Thyroid gland (tissue), 4 donors: ENCODE data around the gene AGT. TPM values are rescaled to one million over a fixed set of nuclear protein-coding genes. Genes with fewer than 3 reads are reported as not detected.

Experiments used
- DNase-seq, 2 donors: peaks; one replicate each; pipeline ENCODE4 v3.0.0-alpha.2; 2019
- H3K27ac ChIP-seq, 3 donors: fragments of 200-600 bp; sonication (generic); 1 replicate in 2 of 3; 2 replicates in 1 of 3; pipeline ENCODE4 v1.5.1; 2016 to 2019; ENCODE audit warnings: mild to moderate bottlenecking in 1 of 3, moderate library complexity in 1 of 3
- H3K27me3 ChIP-seq: fragments of 200-600 bp; sonication (generic); one replicate; pipeline ENCODE4 v1.5.1; 2019
- H3K36me3 ChIP-seq, 2 donors: fragments of 200-600 bp; sonication (generic); one replicate each; pipeline ENCODE4 v1.5.1; 2016 to 2019
- H3K4me1 ChIP-seq, 2 donors: fragments of 200-600 bp; sonication (generic); one replicate each; pipeline ENCODE4 v1.5.1; 2017 to 2019
- H3K4me3 ChIP-seq, 3 donors: fragments of 200-600 bp; sonication (generic); replicated peaks in 1 of 3; 1 replicate in 2 of 3; 2 replicates in 1 of 3; pipeline ENCODE4 v1.5.1; 2016; ENCODE audit warnings: mild to moderate bottlenecking in 1 of 3
- H3K9me3 ChIP-seq: fragments of 200-600 bp; sonication (generic); one replicate; pipeline ENCODE4 v1.5.1; 2017
- POLR2A ChIP-seq, 2 donors: fragments of 450-650 bp; IDR thresholded peaks; one replicate each; pipeline ENCODE4 v1.6.1; 2017; ENCODE audit warnings: antibody characterized with exemption in 2 of 2, mild to moderate bottlenecking in 2 of 2, moderate library complexity in 1 of 2
- WGBS, 2 donors: methylation state at CpG; one replicate each; pipeline ENCODE4 v1.1.5; 2017; 5-methylcytosine and 5-hydroxymethylcytosine counted together
- intact Hi-C: fragments of 100-400 bp; cut with DNase I; formaldehyde crosslinking; loops from one replicate; pipeline ENCODE4 v1.15.1; 2023
- total RNA-seq, 4 donors: library from RNA; depleted of rRNA; stranded (reverse); fragments of >200 nt; gene quantifications; one replicate each; pipeline ENCODE4 v1.2.3, GENCODE V29; 2016
- TF ChIP-seq, protein P1 (sequence below), 6 experiments: fragments of 200-600 bp in 3 of 6; fragments of 450-650 bp in 3 of 6; sonication (generic) in 3 of 6; IDR thresholded peaks; one replicate each; pipeline ENCODE4 v1.5.1; 2016 to 2019; ENCODE audit warnings: antibody characterized with exemption in 6 of 6, mild to moderate bottlenecking in 2 of 6, inconsistent platforms in 1 of 6, moderate library complexity in 1 of 6

Gene AGT
- total RNA-seq, 4 donors from 2014 or later: 4.0 to 14.4 (median 8.7) TPM

DNA sequence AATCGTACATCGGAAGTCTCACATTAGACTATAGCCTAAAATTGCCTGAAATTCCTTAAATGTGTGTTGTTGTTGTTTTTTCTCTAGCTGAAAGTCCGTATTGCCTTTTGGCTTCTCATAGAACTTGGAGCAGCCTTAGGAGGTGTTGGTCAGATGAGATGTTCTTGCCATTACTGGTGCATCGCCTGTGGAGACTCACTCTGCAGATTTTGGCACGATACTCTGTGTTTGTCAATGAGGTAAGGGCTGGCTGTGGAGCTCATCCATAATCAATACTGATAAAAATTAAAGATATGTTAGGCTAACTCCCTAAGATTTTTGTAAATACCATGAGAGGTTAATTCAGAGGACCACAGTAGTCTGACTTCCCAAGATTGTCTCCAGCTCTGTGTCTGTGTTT, 28.9 kb downstream of the AGT start:
- Histone ChIP-seq H3K4me1 (peaks cover 7 to 16% of the 10 kb centered on the region in 2 donors), H3K27ac (no peak overlapping the region), H3K27me3 (no peaks in the 10 kb centered on the region), H3K9me3 (no peaks in the 10 kb centered on the region), H3K4me3 (no peak overlapping the region), H3K36me3 (peaks cover 29 to 54% of the 10 kb centered on the region in 2 donors)
- TF ChIP-seq, protein P1, sequence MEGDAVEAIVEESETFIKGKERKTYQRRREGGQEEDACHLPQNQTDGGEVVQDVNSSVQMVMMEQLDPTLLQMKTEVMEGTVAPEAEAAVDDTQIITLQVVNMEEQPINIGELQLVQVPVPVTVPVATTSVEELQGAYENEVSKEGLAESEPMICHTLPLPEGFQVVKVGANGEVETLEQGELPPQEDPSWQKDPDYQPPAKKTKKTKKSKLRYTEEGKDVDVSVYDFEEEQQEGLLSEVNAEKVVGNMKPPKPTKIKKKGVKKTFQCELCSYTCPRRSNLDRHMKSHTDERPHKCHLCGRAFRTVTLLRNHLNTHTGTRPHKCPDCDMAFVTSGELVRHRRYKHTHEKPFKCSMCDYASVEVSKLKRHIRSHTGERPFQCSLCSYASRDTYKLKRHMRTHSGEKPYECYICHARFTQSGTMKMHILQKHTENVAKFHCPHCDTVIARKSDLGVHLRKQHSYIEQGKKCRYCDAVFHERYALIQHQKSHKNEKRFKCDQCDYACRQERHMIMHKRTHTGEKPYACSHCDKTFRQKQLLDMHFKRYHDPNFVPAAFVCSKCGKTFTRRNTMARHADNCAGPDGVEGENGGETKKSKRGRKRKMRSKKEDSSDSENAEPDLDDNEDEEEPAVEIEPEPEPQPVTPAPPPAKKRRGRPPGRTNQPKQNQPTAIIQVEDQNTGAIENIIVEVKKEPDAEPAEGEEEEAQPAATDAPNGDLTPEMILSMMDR (IDR thresholded peaks at IDR 0.05): no peak
- no peak for TF ChIP-seq POLR2A (IDR thresholded peaks at IDR 0.05)
- no peak for DNase-seq
- WGBS, 2 donors: 96 to 97% methylated on average over 5 of the region's 5 CpGs
- intact Hi-C loops: no loop called here

DNA sequence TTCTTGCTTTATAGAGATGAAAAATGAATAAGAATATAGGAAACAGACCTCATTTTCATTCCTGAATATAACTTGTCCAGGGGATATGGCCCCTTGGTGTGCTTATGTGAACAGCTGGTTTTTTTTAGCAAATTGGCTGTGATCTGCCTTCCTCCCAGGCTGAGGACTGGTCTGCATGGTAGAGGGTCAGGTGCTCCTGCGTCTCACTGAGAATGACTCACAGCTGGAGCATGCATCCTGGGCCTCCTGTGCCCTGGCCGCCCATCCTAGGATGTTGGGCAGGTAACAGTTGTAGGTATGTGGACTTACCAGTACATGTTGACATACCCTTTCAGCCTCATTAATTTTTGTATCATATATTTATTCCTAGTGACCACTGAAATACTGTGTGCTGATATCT, 29.8 kb downstream of the AGT start:
- intact Hi-C loops: no loop called here
- no peak overlapping the region for H3K4me3 ChIP-seq
- H3K36me3 ChIP-seq: peaks cover 32 to 54% of the 10 kb centered on the region in 2 donors
- H3K27ac ChIP-seq: no peak overlapping the region
- DNase-seq: no peak
- WGBS, 2 donors: 100% methylated on average over 2 of the region's 2 CpGs
- H3K27me3 ChIP-seq: no peaks in the 10 kb centered on the region
- H3K4me1 ChIP-seq: peaks cover 7 to 16% of the 10 kb centered on the region in 2 donors
- no peaks in the 10 kb centered on the region for H3K9me3 ChIP-seq
- TF ChIP-seq, protein P1 (IDR thresholded peaks at IDR 0.05): no peak
- no peak for TF ChIP-seq POLR2A (IDR thresholded peaks at IDR 0.05)

DNA sequence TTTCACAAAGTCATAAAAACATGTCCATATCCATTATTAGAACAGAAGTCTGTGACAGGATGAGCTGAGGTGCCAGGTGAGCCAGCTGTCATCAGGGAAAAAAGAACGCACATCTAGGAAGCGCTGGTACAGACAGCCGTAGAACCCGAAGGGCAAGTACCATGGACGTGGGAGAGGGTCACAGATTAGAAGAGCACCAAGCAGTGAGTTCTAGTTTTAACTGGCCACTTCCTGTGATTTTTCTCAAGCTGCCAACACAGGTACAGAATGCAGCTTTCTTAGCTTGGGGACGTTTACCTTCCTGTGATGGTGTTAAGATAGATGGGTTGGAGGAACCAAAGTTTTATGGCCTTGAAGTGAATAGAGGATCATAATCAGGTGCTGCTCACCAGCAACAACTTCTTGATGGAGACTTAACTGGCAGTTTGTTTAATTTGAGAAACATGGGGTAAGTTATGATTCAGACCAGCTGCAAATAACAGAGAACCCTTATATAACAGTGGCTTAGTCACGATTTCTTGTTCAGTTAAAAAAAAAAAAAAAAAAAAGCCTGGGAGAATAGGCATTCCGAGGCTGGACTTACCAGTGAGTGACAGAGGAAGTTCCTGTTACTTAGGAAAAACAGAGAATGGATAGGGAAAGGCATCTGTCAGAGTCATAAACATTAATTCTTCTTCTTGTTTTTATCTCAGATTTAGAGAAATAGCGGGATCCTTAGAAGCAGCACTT, 30.9 kb downstream of the AGT start:
- no peak for DNase-seq
- no peak for TF ChIP-seq POLR2A (IDR thresholded peaks at IDR 0.05)
- TF ChIP-seq, protein P1 (IDR thresholded peaks at IDR 0.05): no peak
- Histone ChIP-seq H3K4me1 (peaks cover 7 to 16% of the 10 kb centered on the region in 2 donors), H3K9me3 (no peaks in the 10 kb centered on the region), H3K4me3 (no peak overlapping the region), H3K27ac (no peak overlapping the region), H3K27me3 (no peaks in the 10 kb centered on the region), H3K36me3 (peaks cover 27 to 54% of the 10 kb centered on the region in 2 donors)
- intact Hi-C loops: no loop called here
- 84 to 91% methylated on average over 9 of the region's 9 CpGs for WGBS, 2 donors

DNA sequence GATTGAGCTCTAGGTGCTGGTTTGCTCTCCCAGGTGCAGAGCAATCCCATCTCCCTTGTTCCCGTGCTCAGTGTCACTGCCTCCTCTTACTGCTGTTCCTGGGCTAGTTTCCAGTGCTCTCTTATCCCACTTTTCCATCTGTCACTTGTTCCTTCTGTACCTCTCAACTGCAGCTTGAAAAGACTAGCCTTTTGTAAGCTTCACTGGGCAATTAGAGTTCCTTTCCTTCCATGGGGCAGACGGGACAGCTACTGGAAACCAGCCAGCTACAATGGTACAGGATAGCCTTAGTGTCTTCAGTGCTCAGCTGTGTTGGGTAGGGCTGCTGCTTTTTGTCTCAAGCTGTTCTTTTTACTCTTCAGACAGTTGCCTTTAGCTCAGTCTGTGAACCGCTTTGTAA, 31.6 kb downstream of the AGT start:
- Histone ChIP-seq H3K9me3 (no peaks in the 10 kb centered on the region), H3K36me3 (peaks cover 27 to 51% of the 10 kb centered on the region in 2 donors), H3K27ac (peak overlapping the region in 2 of 3 donors; percentile 7 to 29), H3K4me3 (no peak overlapping the region), H3K4me1 (peaks cover 7 to 16% of the 10 kb centered on the region in 2 donors), H3K27me3 (no peaks in the 10 kb centered on the region)
- WGBS, 2 donors: 27 to 37% methylated on average over 3 of the region's 3 CpGs
- intact Hi-C loops: no loop called here
- DNase-seq: peak; percentile 75 to 82
- TF ChIP-seq, protein P1 (IDR thresholded peaks at IDR 0.05): no peak
- TF ChIP-seq POLR2A (IDR thresholded peaks at IDR 0.05): no peak

DNA sequence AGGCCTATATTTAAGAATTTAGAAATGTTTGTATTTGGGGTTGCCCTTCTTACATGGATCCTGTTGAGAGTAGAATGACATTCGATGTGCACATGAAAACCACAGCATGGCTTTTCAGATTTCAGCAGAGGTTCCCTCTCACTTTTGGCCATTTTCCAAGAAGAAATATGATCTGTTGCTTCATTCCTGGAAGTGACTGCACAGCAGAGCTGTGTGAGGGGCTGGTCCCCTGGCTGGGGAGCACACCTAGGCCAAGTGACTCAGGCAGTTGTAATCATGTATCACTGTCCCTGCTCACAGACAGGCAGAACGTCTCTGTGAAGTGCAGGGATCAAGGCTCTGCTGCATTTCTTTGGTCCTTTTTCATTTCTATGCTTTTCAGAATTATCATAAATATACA, 32.3 kb downstream of the AGT start:
- intact Hi-C loops: no loop called here
- H3K27ac ChIP-seq: peak overlapping the region in 1 of 3 donors; percentile 29
- WGBS, 2 donors: 20 to 25% methylated on average over 2 of the region's 2 CpGs

More for the DNA sequence above, 32.3 kb downstream of the AGT start:
- TF ChIP-seq, protein P1 (IDR thresholded peaks at IDR 0.05): no peak
- no peak for TF ChIP-seq POLR2A (IDR thresholded peaks at IDR 0.05)
- H3K4me1 ChIP-seq: peaks cover 7 to 16% of the 10 kb centered on the region in 2 donors
- no peaks in the 10 kb centered on the region for H3K27me3 ChIP-seq
- H3K36me3 ChIP-seq: peaks cover 27 to 44% of the 10 kb centered on the region in 2 donors
- no peak overlapping the region for H3K4me3 ChIP-seq
- peak; percentile 66 to 68 for DNase-seq
- H3K9me3 ChIP-seq: no peaks in the 10 kb centered on the region
